ENCODE results near the gene PPP3CA.
"Not testable (repeated sequence)": the region's sequence is repeated elsewhere in the genome, so short reads cannot be mapped to it uniquely, and the experiment has no call there.

PPP3CA gene

GRCh38 chr4:101131058-101131457 is 216.3 kb downstream of the PPP3CA start:
- DNase-seq = not testable (repeated sequence)

GRCh38 chr4:101128898-101129297 is 218.4 kb downstream of the PPP3CA start:
- peak; percentile 19 to 53 (median 20) for DNase-seq

- DNase-seq = no peak
Measured at GRCh38 chr4:101128473-101128872, 218.9 kb downstream of the PPP3CA start.

GRCh38 chr4:101127176-101127790 is 220.0 kb downstream of the PPP3CA start:
- DNase-seq = no peak

GRCh38 chr4:101126059-101126458 is 221.3 kb downstream of the PPP3CA start:
- DNase-seq = peak; percentile 28 to 88 (median 68)

GRCh38 chr4:101125045-101125942 is 222.0 kb downstream of the PPP3CA start:
- DNase-seq = no peak

- DNase-seq = peak in 2 of 3 donors; percentile 21 to 41
Measured at GRCh38 chr4:101123231-101123630, 224.1 kb downstream of the PPP3CA start.

GRCh38 chr4:101122019-101122418 is 225.3 kb downstream of the PPP3CA start:
- DNase-seq = peak; percentile 24 to 70 (median 39)

- no peak for DNase-seq
Measured at GRCh38 chr4:101119141-101119540, 228.2 kb downstream of the PPP3CA start.

GRCh38 chr4:101118617-101119016 is 228.7 kb downstream of the PPP3CA start:
- no peak for DNase-seq

GRCh38 chr4:101115887-101116286 is 231.4 kb downstream of the PPP3CA start:
- DNase-seq = no peak

- DNase-seq = peak; percentile 24 to 60 (median 53)
Measured at GRCh38 chr4:101114936-101115372, 232.4 kb downstream of the PPP3CA start.

GRCh38 chr4:101104312-101105052 is 242.8 kb downstream of the PPP3CA start:
- peak in 2 of 3 donors; percentile 25 to 49 for DNase-seq

GRCh38 chr4:101103381-101104142 is 243.8 kb downstream of the PPP3CA start:
- peak; percentile 35 to 64 (median 49) for DNase-seq

GRCh38 chr4:101102114-101102742 is 245.1 kb downstream of the PPP3CA start:
- no peak for DNase-seq

GRCh38 chr4:101101072-101101471 is 246.3 kb downstream of the PPP3CA start:
- no peak for DNase-seq

GRCh38 chr4:101098666-101099400 is 248.5 kb downstream of the PPP3CA start:
- no peak for DNase-seq

GRCh38 chr4:101092609-101093008 is 254.7 kb downstream of the PPP3CA start:
- DNase-seq = not testable (repeated sequence)

GRCh38 chr4:101089168-101089567 is 258.2 kb downstream of the PPP3CA start:
- DNase-seq = no peak

GRCh38 chr4:101086801-101087586 is 260.3 kb downstream of the PPP3CA start:
- DNase-seq = peak in 1 of 3 donors; percentile 5

Measured in suppressor macrophage treated with lipopolysaccharide for 1 hour (primary cell).